ENCODE data around the gene RIN3. TPM values are rescaled to one million over a fixed set of nuclear protein-coding genes. Genes with fewer than 3 reads are reported as not detected.

RIN3 gene
- total RNA-seq, 1 experiment from 2014 or later = 4.8 TPM

- H3K4me3 ChIP-seq (ENCODE audit: low read length) = peak overlapping the region; percentile 5; the same call in 1 of the 2 replicates
- ATAC-seq (peak; percentile 96), DNase-seq (peak; percentile 84)
- H3K9me2 ChIP-seq (replicated peaks; ENCODE audit: low read length) = no peaks in the 10 kb centered on the region
- intact Hi-C loops (cut with micrococcal nuclease) = no loop called here
- peaks cover 10% of the 10 kb centered on the region for H3K4me1 ChIP-seq (ENCODE audit: insufficient read depth, low read length)
- TF ChIP-seq, protein P1, sequence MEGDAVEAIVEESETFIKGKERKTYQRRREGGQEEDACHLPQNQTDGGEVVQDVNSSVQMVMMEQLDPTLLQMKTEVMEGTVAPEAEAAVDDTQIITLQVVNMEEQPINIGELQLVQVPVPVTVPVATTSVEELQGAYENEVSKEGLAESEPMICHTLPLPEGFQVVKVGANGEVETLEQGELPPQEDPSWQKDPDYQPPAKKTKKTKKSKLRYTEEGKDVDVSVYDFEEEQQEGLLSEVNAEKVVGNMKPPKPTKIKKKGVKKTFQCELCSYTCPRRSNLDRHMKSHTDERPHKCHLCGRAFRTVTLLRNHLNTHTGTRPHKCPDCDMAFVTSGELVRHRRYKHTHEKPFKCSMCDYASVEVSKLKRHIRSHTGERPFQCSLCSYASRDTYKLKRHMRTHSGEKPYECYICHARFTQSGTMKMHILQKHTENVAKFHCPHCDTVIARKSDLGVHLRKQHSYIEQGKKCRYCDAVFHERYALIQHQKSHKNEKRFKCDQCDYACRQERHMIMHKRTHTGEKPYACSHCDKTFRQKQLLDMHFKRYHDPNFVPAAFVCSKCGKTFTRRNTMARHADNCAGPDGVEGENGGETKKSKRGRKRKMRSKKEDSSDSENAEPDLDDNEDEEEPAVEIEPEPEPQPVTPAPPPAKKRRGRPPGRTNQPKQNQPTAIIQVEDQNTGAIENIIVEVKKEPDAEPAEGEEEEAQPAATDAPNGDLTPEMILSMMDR (conservative IDR thresholded peaks at IDR 0.05; ENCODE audit: low read depth, low read length) = no peak
- TF ChIP-seq EZH2 (IDR thresholded peaks at IDR 0.05; ENCODE audit: low read length, unreplicated experiment) (no peak), EZH2phosphoT487 (IDR thresholded peaks at IDR 0.05; ENCODE audit: borderline replicate concordance, low read length) (no peak)
- BruUV-seq (replicated peaks) = no TSS peak
- peak overlapping the region; percentile 73 for H3K4me2 ChIP-seq (ENCODE audit: low read length)
- H4K20me1 ChIP-seq (ENCODE audit: low read length) = no peaks in the 10 kb centered on the region
- H3K9ac ChIP-seq (ENCODE audit: low read length) = no peak overlapping the region
- ChIA-PET POLR2A (ENCODE audit: unreplicated experiment) (interaction anchor here (0.6 kb wide), 1 partner anchor 440 kb away, joined by 3 read pairs; the partner anchor contains the start of gene ATXN3), CTCF (no interaction called here)
- H3K79me2 ChIP-seq (ENCODE audit: low read length) = no peaks in the 10 kb centered on the region
- H3K27me3 ChIP-seq (ENCODE audit: low read length) = no peaks in the 10 kb centered on the region
- peak overlapping the region; percentile 65 for H2AFZ ChIP-seq (ENCODE audit: low read length)
- H3K36me3 ChIP-seq (ENCODE audit: low read depth, low read length) = no peaks in the 10 kb centered on the region
- H3K9me3 ChIP-seq (ENCODE audit: low read length) = no peaks in the 10 kb centered on the region
- H3F3A ChIP-seq (ENCODE audit: low read length, unreplicated experiment) = no peaks in the 10 kb centered on the region
- peak overlapping the region; percentile 77 for H3K27ac ChIP-seq (ENCODE audit: low read length)
Measured at GRCh38 chr14:92546347-92547053, 32.9 kb downstream of the RIN3 start.

DNA sequence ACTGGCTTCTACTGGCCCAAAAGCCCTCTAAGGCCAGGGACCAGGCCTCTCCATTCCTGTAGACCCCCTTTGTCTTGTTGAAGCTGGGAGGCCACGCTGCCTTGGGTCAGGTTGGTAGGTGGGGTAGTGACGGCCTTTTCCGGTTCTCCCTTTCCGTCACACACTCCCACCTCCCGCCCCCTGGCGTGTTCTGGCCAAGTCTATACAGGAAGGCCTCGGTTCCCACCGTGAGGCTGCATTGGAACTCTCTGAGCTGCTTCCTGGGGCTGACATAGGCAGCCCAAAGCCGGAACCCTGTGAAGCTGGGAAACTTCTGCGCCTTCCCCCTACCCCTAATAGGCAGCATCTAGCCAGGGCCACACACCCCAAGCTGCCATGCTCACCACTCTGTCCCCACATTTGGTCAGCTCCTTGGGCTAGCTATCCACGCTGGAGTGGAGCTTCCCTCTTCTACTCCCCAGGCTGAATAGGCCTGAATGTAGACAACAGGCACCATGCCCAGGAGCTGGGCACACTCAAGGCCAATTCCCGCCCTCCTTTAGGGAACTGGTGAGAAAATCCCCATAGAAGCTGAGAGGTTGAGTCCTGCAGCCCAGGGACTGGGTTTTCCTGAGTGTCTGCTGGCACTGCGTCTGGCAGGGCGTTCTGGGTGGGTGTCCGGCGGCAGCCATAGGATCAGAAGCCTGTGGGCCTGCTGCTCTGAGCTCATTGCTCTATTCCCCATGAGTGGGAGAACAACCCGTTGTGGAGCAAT, 35.7 kb downstream of the RIN3 start:
- intact Hi-C loops (cut with micrococcal nuclease) = no loop called here
- ATAC-seq = no peak
- Histone ChIP-seq H3K79me2 (ENCODE audit: low read length) (no peaks in the 10 kb centered on the region), H3K4me2 (ENCODE audit: low read length) (no peak overlapping the region), H3K9me3 (ENCODE audit: low read length) (no peaks in the 10 kb centered on the region), H4K20me1 (ENCODE audit: low read length) (no peaks in the 10 kb centered on the region), H3K9ac (ENCODE audit: low read length) (no peak overlapping the region), H3K36me3 (ENCODE audit: low read depth, low read length) (no peaks in the 10 kb centered on the region), H3K27ac (ENCODE audit: low read length) (no peak overlapping the region), H3K4me1 (ENCODE audit: insufficient read depth, low read length) (peaks cover 9% of the 10 kb centered on the region), H3F3A (ENCODE audit: low read length, unreplicated experiment) (no peaks in the 10 kb centered on the region), H3K27me3 (ENCODE audit: low read length) (no peaks in the 10 kb centered on the region), H2AFZ (ENCODE audit: low read length) (no peak overlapping the region), H3K4me3 (ENCODE audit: low read length) (no peak overlapping the region), H3K9me2 (replicated peaks; ENCODE audit: low read length) (no peaks in the 10 kb centered on the region)
- no TSS peak for BruUV-seq (replicated peaks)
- CTCF ChIA-PET = no interaction called here
- no peak for DNase-seq
- no peak for TF ChIP-seq EZH2phosphoT487 (IDR thresholded peaks at IDR 0.05; ENCODE audit: borderline replicate concordance, low read length)
- TF ChIP-seq EZH2 (IDR thresholded peaks at IDR 0.05; ENCODE audit: low read length, unreplicated experiment) = no peak
- TF ChIP-seq, protein P1 (conservative IDR thresholded peaks at IDR 0.05; ENCODE audit: low read depth, low read length) = no peak
- POLR2A ChIA-PET (ENCODE audit: unreplicated experiment) = no interaction called here

- ATAC-seq (no peak), DNase-seq (no peak)
- Histone ChIP-seq H3K4me2 (ENCODE audit: low read length) (no peak overlapping the region), H3K9me3 (ENCODE audit: low read length) (no peaks in the 10 kb centered on the region), H3K36me3 (ENCODE audit: low read depth, low read length) (no peaks in the 10 kb centered on the region), H3K79me2 (ENCODE audit: low read length) (no peaks in the 10 kb centered on the region), H3K4me3 (ENCODE audit: low read length) (no peak overlapping the region), H3K27ac (ENCODE audit: low read length) (no peak overlapping the region), H2AFZ (ENCODE audit: low read length) (no peak overlapping the region), H3F3A (ENCODE audit: low read length, unreplicated experiment) (no peaks in the 10 kb centered on the region), H4K20me1 (ENCODE audit: low read length) (no peaks in the 10 kb centered on the region), H3K27me3 (ENCODE audit: low read length) (no peaks in the 10 kb centered on the region), H3K9ac (ENCODE audit: low read length) (no peak overlapping the region), H3K4me1 (ENCODE audit: insufficient read depth, low read length) (peaks cover 9% of the 10 kb centered on the region), H3K9me2 (replicated peaks; ENCODE audit: low read length) (no peaks in the 10 kb centered on the region)
- BruUV-seq (replicated peaks) = no TSS peak
- CTCF ChIA-PET = no interaction called here
- TF ChIP-seq EZH2 (IDR thresholded peaks at IDR 0.05; ENCODE audit: low read length, unreplicated experiment) (no peak), EZH2phosphoT487 (IDR thresholded peaks at IDR 0.05; ENCODE audit: borderline replicate concordance, low read length) (no peak)
- TF ChIP-seq, protein P1 (conservative IDR thresholded peaks at IDR 0.05; ENCODE audit: low read depth, low read length) = no peak
- POLR2A ChIA-PET (ENCODE audit: unreplicated experiment) = no interaction called here
- intact Hi-C loops (cut with micrococcal nuclease) = no loop called here
Measured at GRCh38 chr14:92549859-92550230, 36.3 kb downstream of the RIN3 start.

Measured in PC-3 (cell line).